Activated CD4-positive, alpha-beta T cell treated with anti-CD3 and anti-CD28 coated beads, Interleukin-2, amount 10 ng/mL, durations not matched to agents 7 days and 5 days (primary cell): Measurements from ENCODE around the gene CPAMD8. TPM values are rescaled to one million over a fixed set of nuclear protein-coding genes. Genes with fewer than 3 reads are reported as not detected.

ENCODE experiments used
- CTCF ChIA-PET: fragments of 350-600 bp; sonication (Branson Sonifier 250); formaldehyde crosslinking; loops from one replicate; lab custom pipeline; 2021; ENCODE audit warnings: antibody characterized with exemption; lab: Charles Lee
- POLR2A ChIA-PET: fragments of 350-600 bp; sonication (Branson Sonifier 250); formaldehyde crosslinking; loops from one replicate; lab custom pipeline; 2021; ENCODE audit warnings: antibody characterized with exemption; lab: Charles Lee
- DNase-seq: peaks from one replicate; pipeline ENCODE4 v3.0.0-alpha.2; 2020
- H3K27ac Mint-ChIP-seq: one replicate; pipeline ENCODE4 v1.8.0; 2021; ENCODE audit warnings: mild to moderate bottlenecking, moderate library complexity, mixed read lengths
- H3K27me3 Mint-ChIP-seq: one replicate; pipeline ENCODE4 v1.8.0; 2021; ENCODE audit warnings: mixed read lengths
- H3K36me3 Mint-ChIP-seq: one replicate; pipeline ENCODE4 v1.8.0; 2021; ENCODE audit warnings: low read depth, mixed read lengths
- H3K4me1 Mint-ChIP-seq: one replicate; pipeline ENCODE4 v1.8.0; 2021; ENCODE audit warnings: mixed read lengths
- H3K4me3 Mint-ChIP-seq: one replicate; pipeline ENCODE4 v1.8.0; 2021; ENCODE audit warnings: mild to moderate bottlenecking, moderate library complexity, mixed read lengths
- H3K9me3 Mint-ChIP-seq: one replicate; pipeline ENCODE4 v1.8.0; 2021; ENCODE audit warnings: mixed read lengths
- total RNA-seq, 2 experiments: library from RNA; stranded (reverse); gene quantifications; one replicate each; pipeline ENCODE4 v1.2.3, GENCODE V29; 2021

Gene CPAMD8
- total RNA-seq, 2 experiments from 2014 or later, result 0.22 to 0.60 TPM

DNA sequence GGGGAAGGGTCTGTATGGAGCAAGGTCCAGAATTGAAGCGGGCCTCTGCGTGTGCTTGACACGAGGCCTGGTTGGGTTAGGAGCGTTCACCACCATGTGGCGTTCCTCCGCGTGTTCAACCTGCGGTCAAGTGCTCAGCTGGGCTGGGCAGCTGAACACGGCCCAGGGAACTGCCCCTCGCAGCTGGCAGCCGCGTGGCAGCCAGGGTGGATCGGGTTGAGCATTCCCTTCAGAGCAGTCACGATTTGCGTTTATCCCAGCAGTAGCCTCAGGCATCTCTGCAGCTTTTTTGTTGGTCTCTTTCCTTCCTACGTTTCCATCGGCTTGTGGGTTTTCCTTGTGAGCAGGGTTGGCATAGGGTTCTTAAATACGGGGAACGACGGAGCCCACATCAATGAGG lies 166.5 kb downstream of the CPAMD8 start:
- no peaks in the 10 kb centered on the region for H3K9me3 Mint-ChIP-seq
- H3K27me3 Mint-ChIP-seq, result no peaks in the 10 kb centered on the region
- CTCF ChIA-PET, result no interaction called here
- no peak for DNase-seq
- H3K36me3 Mint-ChIP-seq, result peaks cover 11% of the 10 kb centered on the region
- H3K4me1 Mint-ChIP-seq, result peaks cover 13% of the 10 kb centered on the region
- POLR2A ChIA-PET, result no interaction called here
- H3K27ac Mint-ChIP-seq, result no peak overlapping the region
- H3K4me3 Mint-ChIP-seq, result no peak overlapping the region

DNA sequence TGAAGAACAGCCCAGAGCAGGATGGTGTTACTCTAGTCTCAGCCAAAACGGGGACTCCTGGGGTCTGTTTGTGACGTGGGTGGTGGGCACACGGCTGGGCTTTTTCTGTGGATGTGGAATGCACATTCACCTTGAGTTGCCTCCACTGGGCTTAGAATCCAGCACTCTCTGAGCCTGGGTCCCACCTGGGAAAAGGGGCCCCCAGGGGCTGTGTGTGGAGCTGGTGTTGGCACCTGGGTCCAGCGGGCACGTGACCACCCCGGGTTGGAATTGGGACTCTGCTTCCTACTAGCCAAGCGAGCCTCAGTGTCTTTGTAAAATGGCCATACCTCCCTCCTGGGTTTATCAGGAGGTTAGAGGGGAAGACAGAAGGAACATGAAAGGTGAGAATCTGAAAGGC lies 167.0 kb downstream of the CPAMD8 start:
- H3K27me3 Mint-ChIP-seq, result no peaks in the 10 kb centered on the region
- POLR2A ChIA-PET, result no interaction called here

DNA sequence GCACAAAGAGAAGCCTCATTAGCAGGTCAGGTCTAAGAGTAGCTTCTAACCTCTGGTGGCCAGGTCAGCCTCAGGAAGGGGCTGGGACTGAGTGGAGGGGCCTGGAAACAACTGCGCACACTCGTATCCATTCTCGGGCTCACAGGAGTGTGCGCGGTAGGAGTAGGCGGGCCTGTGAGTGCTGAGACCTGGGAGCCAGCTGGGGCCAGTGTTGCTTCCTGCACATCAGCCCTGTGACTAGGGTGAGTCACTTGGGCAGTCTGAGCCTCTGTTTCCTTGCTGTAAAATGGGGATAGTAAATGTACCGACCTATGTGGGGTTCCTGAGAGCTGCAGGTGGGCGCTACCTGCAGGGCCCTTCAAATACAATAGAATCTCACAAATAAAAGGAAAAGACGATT lies 170.5 kb downstream of the CPAMD8 start:
- Mint-ChIP-seq H3K27ac (no peak overlapping the region), H3K4me3 (no peak overlapping the region), H3K36me3 (peaks cover 10% of the 10 kb centered on the region), H3K27me3 (no peaks in the 10 kb centered on the region), H3K4me1 (peaks cover 4% of the 10 kb centered on the region), H3K9me3 (no peaks in the 10 kb centered on the region)
- no peak for DNase-seq
- ChIA-PET POLR2A (no interaction called here), CTCF (interaction anchor here (0.7 kb wide), 1 partner anchor 1393 kb away, joined by 6 read pairs; no protein-coding TSS in a partner anchor)

More for the DNA sequence above, 167.0 kb downstream of the CPAMD8 start:
- H3K4me1 Mint-ChIP-seq, result peaks cover 13% of the 10 kb centered on the region
- H3K27ac Mint-ChIP-seq, result no peak overlapping the region
- H3K36me3 Mint-ChIP-seq, result peaks cover 11% of the 10 kb centered on the region
- no peaks in the 10 kb centered on the region for H3K9me3 Mint-ChIP-seq
- no peak for DNase-seq
- CTCF ChIA-PET, result interaction anchor here (0.5 kb wide), 1 partner anchor 224 kb away, joined by 7 read pairs; no protein-coding TSS in a partner anchor
- no peak overlapping the region for H3K4me3 Mint-ChIP-seq

DNA sequence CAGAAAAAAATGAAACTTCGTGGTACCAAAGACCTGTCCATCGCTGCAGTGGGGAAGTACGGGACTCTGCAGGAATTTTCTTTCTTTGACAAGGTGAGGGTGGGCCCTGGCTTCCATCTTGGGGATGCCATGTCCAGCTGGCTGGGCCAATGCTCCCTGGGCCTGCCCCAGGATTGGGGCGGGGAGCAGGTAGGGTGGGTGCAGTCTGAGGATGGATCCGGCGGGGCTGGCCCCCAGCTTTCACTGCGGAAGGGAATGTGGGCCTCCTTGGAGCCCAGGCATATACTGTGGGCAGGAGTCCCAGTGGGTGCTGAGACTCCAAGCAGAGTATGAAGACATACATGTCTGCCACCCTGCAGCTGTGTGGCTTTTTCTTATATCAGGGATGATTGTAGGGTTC lies 173.5 kb downstream of the CPAMD8 start:
- H3K4me3 Mint-ChIP-seq, result no peak overlapping the region
- no peaks in the 10 kb centered on the region for H3K4me1 Mint-ChIP-seq
- H3K27ac Mint-ChIP-seq, result no peak overlapping the region
- ChIA-PET CTCF (no interaction called here), POLR2A (no interaction called here)
- DNase-seq, result no peak
- no peaks in the 10 kb centered on the region for H3K9me3 Mint-ChIP-seq
- peaks cover 14% of the 10 kb centered on the region for H3K36me3 Mint-ChIP-seq
- H3K27me3 Mint-ChIP-seq, result no peaks in the 10 kb centered on the region

DNA sequence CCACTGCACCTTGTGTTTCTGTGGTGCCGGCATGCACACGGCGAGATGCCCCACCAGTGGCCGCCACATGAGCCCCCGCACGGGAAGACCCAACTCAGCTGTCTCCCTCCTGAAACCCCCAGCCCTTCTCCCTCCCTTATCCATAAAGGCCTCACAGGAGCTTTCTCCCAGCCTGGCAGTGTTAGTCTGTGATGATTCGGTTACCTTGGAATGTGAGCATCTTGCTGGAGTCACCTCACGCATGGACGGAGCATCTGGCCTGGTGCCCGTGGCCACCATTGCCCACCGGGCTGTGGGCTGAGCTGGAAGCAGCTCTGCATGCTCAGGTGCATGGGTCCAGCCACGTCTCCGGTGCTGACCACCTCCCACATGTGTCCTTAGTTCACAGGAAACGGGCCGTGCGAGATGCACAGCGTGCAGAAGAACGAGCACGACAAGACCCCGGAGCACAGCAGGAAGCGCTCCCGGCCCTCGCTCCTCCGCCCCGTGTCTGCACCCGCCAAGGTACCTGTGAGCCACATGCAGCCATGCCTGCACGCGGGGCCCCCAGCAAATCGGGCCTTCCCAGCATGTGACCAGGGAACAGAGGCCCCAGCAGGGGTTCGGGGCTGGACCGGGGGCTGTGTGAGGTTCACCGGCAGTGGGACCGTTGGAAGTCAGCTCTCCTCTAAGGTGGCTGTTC lies 175.4 kb downstream of the CPAMD8 start:
- H3K9me3 Mint-ChIP-seq, result no peaks in the 10 kb centered on the region
- no peaks in the 10 kb centered on the region for H3K27me3 Mint-ChIP-seq
- H3K4me1 Mint-ChIP-seq, result no peaks in the 10 kb centered on the region
- no peak overlapping the region for H3K4me3 Mint-ChIP-seq
- ChIA-PET CTCF (no interaction called here), POLR2A (no interaction called here)
- DNase-seq, result no peak
- peaks cover 20% of the 10 kb centered on the region for H3K36me3 Mint-ChIP-seq
- no peak overlapping the region for H3K27ac Mint-ChIP-seq

DNA sequence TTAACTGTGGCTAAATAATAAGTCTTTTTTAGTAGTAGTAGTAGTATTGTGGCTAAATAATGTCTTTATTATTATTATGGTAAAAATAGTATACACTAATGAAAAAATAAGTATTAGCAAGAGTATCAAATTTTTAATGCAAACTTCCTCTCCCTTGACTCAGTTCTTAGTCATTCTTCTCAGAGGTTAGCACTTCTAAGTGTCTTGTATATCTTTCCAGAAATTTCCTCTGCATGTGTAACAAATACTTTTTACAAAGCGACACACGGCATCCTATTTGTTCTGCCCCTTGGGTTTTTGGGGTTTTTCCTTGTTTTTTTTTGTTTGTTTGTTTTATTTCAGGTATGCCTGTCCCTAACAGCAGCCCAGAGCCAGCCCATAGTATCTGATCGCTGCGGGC lies 176.5 kb downstream of the CPAMD8 start:
- CTCF ChIA-PET, result interaction anchor here (0.6 kb wide), 3 partner anchors 20 to 587 kb away, joined by 3 to 6 read pairs (median 3); no protein-coding TSS in a partner anchor
- H3K9me3 Mint-ChIP-seq, result no peaks in the 10 kb centered on the region
- no peak for DNase-seq
- no peak overlapping the region for H3K4me3 Mint-ChIP-seq
- H3K27me3 Mint-ChIP-seq, result no peaks in the 10 kb centered on the region
- H3K27ac Mint-ChIP-seq, result no peak overlapping the region
- H3K4me1 Mint-ChIP-seq, result no peaks in the 10 kb centered on the region
- peaks cover 20% of the 10 kb centered on the region for H3K36me3 Mint-ChIP-seq
- POLR2A ChIA-PET, result no interaction called here

DNA sequence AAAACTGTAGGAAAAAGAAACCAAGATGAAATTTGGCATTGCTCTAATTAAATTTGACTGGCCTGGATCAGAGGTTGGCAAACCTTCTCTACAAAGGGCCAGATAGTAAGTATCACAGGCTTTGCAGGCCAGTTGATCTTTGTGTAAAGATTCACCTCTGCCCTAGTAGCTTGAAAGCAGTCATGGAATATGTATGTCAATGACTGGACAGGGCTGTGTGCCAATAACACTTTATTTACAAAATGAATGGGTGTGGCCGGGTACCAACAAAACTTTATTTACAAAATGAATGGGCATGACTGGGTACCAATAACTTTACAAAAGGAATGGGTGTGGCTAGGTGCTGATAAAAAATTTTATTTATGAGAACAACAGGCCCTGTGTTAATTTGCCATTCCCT lies 177.4 kb downstream of the CPAMD8 start:
- no peak for DNase-seq
- no peak overlapping the region for H3K4me3 Mint-ChIP-seq
- H3K27ac Mint-ChIP-seq, result no peak overlapping the region
- CTCF ChIA-PET, result no interaction called here
- POLR2A ChIA-PET, result no interaction called here
- H3K36me3 Mint-ChIP-seq, result peaks cover 16% of the 10 kb centered on the region
- H3K27me3 Mint-ChIP-seq, result no peaks in the 10 kb centered on the region
- no peaks in the 10 kb centered on the region for H3K4me1 Mint-ChIP-seq
- no peaks in the 10 kb centered on the region for H3K9me3 Mint-ChIP-seq

DNA sequence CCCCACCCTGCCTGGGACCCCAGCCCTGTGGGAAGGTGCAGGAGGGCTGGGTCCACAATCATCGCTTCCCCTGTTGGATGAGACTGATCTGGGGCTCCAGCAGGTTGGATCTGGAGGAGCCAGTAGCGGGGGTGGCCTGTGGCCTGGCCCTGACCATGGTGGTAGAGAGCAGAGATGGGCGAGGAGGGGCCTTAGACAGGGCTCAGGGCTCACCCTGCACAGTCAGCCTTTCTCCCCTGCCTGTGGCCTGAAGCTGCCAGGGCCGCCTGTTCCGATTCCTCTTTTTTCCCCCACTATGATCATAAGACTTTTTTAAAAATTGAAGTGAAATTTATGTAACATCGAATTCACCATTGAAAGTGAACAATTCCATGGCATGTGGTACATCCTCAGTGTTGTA lies 179.2 kb downstream of the CPAMD8 start:
- no peak overlapping the region for H3K4me3 Mint-ChIP-seq

DNA sequence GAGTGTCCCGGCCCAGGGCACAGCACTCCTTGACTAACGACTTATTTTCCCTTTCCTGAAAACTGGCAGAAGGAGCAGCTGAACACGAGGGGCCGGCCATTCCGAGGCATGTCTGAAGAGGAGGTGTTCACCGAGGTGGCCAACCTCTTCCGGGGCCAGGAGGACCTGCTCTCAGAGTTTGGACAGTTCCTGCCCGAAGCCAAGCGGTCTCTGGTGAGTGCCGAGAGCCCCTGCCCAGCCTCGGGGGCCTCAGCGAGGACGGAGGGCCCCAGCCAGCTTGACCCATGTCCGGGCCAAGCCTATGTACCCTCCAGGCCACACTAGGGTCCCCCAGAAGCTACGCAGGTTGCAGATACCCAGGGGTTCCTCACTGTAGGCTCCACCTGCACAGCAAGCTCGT lies 179.7 kb downstream of the CPAMD8 start:
- Mint-ChIP-seq H3K4me1 (no peaks in the 10 kb centered on the region), H3K4me3 (no peak overlapping the region), H3K9me3 (no peaks in the 10 kb centered on the region), H3K36me3 (peaks cover 10% of the 10 kb centered on the region), H3K27ac (no peak overlapping the region), H3K27me3 (no peaks in the 10 kb centered on the region)
- CTCF ChIA-PET, result no interaction called here
- POLR2A ChIA-PET, result no interaction called here
- DNase-seq, result no peak

More for the DNA sequence above, 179.2 kb downstream of the CPAMD8 start:
- H3K4me1 Mint-ChIP-seq, result no peaks in the 10 kb centered on the region
- DNase-seq, result no peak
- H3K27me3 Mint-ChIP-seq, result no peaks in the 10 kb centered on the region
- no peak overlapping the region for H3K27ac Mint-ChIP-seq
- POLR2A ChIA-PET, result no interaction called here
- CTCF ChIA-PET, result no interaction called here
- H3K9me3 Mint-ChIP-seq, result no peaks in the 10 kb centered on the region
- peaks cover 12% of the 10 kb centered on the region for H3K36me3 Mint-ChIP-seq

Other genes starting within 250 kb of the CPAMD8 start
- 10 to 100 TPM; 31.4 to 33.6 TPM for gene SIN3B, start 197.4 kb downstream of the CPAMD8 start, total RNA-seq
- under 1 TPM; 0.35 to 0.65 TPM for gene F2RL3, start 137.8 kb downstream of the CPAMD8 start, total RNA-seq
- gene HAUS8, start 48.6 kb upstream of the CPAMD8 start, total RNA-seq, result 10 to 100 TPM; 46.3 to 47.4 TPM
- gene MYO9B, start 49.0 kb upstream of the CPAMD8 start, total RNA-seq, result 100 to 1,000 TPM; 217 to 218 TPM
- gene USE1, start 188.5 kb upstream of the CPAMD8 start, total RNA-seq, result 10 to 100 TPM; 23.3 to 24.7 TPM
- 10 to 100 TPM; 19.6 to 23.1 TPM for gene OCEL1, start 199.4 kb upstream of the CPAMD8 start, total RNA-seq
- gene NR2F6, start 219.1 kb upstream of the CPAMD8 start, total RNA-seq, result 1 to 10 TPM; 3.6 to 3.8 TPM
- gene USHBP1, start 237.9 kb upstream of the CPAMD8 start, total RNA-seq, result under 1 TPM in 1 of 2 experiments, not detected in 1; 0.27 TPM
- gene BABAM1, start 240.6 kb upstream of the CPAMD8 start, total RNA-seq, result 100 to 1,000 TPM; 111 to 113 TPM